Natural killer cell (primary cell): ENCODE results near the gene FAM13A. TPM values are rescaled to one million over a fixed set of nuclear protein-coding genes. Genes with fewer than 3 reads are reported as not detected.

Experiments
- ATAC-seq, 3 donors: fragments of 150-1000 bp in 2 of 3; fragments of 200-7000 bp in 1 of 3; cut with Tn5 transposase; 1 replicate in 1 of 3; 2 replicates in 2 of 3; pipeline ENCODE4 v1.10.0; 2021; ENCODE audit warnings: mild to moderate bottlenecking in 2 of 3, moderate library complexity in 2 of 3
- DNase-seq, 2 donors: peaks; one replicate each; pipeline versions ENCODE4 v3.0.0 to v3.0.0-alpha.2; 2013 to 2021; ENCODE audit warnings: mixed read lengths in 1 of 2
- H3K27ac ChIP-seq: one replicate; pipeline ENCODE4 v1.5.1; 2013; ENCODE audit warnings: mild to moderate bottlenecking, low read length
- H3K27me3 ChIP-seq: one replicate; pipeline ENCODE4 v1.6.1; 2013; ENCODE audit warnings: low read length; ENCODE audit not compliant: control insufficient read depth, insufficient read depth
- H3K36me3 ChIP-seq: one replicate; pipeline ENCODE4 v1.6.1; 2013; ENCODE audit warnings: low read length; ENCODE audit not compliant: control insufficient read depth, insufficient read depth
- H3K4me1 ChIP-seq: one replicate; pipeline ENCODE4 v1.6.1; 2013; ENCODE audit warnings: low read length; ENCODE audit not compliant: control insufficient read depth, insufficient read depth
- H3K4me3 ChIP-seq: one replicate; pipeline ENCODE4 v1.5.1; 2013; ENCODE audit warnings: low read length
- H3K9me3 ChIP-seq: one replicate; pipeline ENCODE4 v1.6.1; 2013; ENCODE audit warnings: low read length; ENCODE audit not compliant: control insufficient read depth, insufficient read depth
- H3K27ac Mint-ChIP-seq, 2 donors: one replicate each; pipeline ENCODE4 v1.8.0; 2022; ENCODE audit warnings: mild to moderate bottlenecking in 2 of 2, mixed read lengths in 2 of 2, moderate library complexity in 1 of 2
- H3K27me3 Mint-ChIP-seq, 2 donors: one replicate each; pipeline ENCODE4 v1.8.0; 2022; ENCODE audit warnings: low read depth in 2 of 2, mixed read lengths in 2 of 2
- H3K36me3 Mint-ChIP-seq: one replicate; pipeline ENCODE4 v1.8.0; 2022; ENCODE audit warnings: mixed read lengths
- H3K4me1 Mint-ChIP-seq, 2 donors: one replicate each; pipeline ENCODE4 v1.8.0; 2022; ENCODE audit warnings: mixed read lengths in 2 of 2
- H3K4me3 Mint-ChIP-seq: one replicate; pipeline ENCODE4 v1.8.0; 2022; ENCODE audit warnings: mild to moderate bottlenecking, moderate library complexity, mixed read lengths
- H3K9me3 Mint-ChIP-seq, 2 donors: one replicate each; pipeline ENCODE4 v1.8.0; 2022; ENCODE audit warnings: mixed read lengths in 2 of 2
- CTCF ChIP-seq: fragments of 200-600 bp; IDR thresholded peaks from one replicate; pipeline ENCODE4 v1.8.0; 2022; ENCODE audit warnings: antibody characterized with exemption
- WGBS: methylation state at CpG from one replicate; pipeline ENCODE4 v1.1.7; 2013; ENCODE audit warnings: missing lambda C conversion rate; ENCODE audit not compliant: insufficient coverage; 5-methylcytosine and 5-hydroxymethylcytosine counted together
- intact Hi-C: fragments of 100-400 bp; cut with micrococcal nuclease; formaldehyde crosslinking; loops from one replicate; pipeline ENCODE4 v1.14.2; 2022
- total RNA-seq, 4 donors: library from RNA; stranded (reverse); fragments of 120-200 nt in 1 of 4; gene quantifications; one replicate each; pipeline versions ENCODE4 v1.2.3 to v1.2.4, GENCODE V29; 2013 to 2022

Gene FAM13A
- total RNA-seq, 3 donors from 2014 or later (not counting 1 experiment from before 2014, with no cell fraction given), result 8.8 to 10.0 (median 8.9) TPM

GRCh38 chr4:88812420-88812819, 244.6 kb downstream of the FAM13A start:
- Mint-ChIP-seq H3K9me3 (no peaks in the 10 kb centered on the region), H3K27ac (no peak overlapping the region), H3K4me3 (no peak overlapping the region), H3K36me3 (no peaks in the 10 kb centered on the region), H3K27me3 (no peaks in the 10 kb centered on the region), H3K4me1 (peaks cover 0 to 4% of the 10 kb centered on the region in 2 donors)
- no peaks in the 10 kb centered on the region for H3K9me3 ChIP-seq
- no peak for TF ChIP-seq CTCF
- no peak overlapping the region for H3K27ac ChIP-seq
- DNase-seq, result no peak
- H3K36me3 ChIP-seq, result no peaks in the 10 kb centered on the region
- H3K4me3 ChIP-seq, result no peak overlapping the region
- H3K4me1 ChIP-seq, result no peaks in the 10 kb centered on the region
- no peak for ATAC-seq
- no peaks in the 10 kb centered on the region for H3K27me3 ChIP-seq
- intact Hi-C loops, result no loop called here
- 94% methylated on average over 1 of the region's 1 CpG for WGBS

DNA sequence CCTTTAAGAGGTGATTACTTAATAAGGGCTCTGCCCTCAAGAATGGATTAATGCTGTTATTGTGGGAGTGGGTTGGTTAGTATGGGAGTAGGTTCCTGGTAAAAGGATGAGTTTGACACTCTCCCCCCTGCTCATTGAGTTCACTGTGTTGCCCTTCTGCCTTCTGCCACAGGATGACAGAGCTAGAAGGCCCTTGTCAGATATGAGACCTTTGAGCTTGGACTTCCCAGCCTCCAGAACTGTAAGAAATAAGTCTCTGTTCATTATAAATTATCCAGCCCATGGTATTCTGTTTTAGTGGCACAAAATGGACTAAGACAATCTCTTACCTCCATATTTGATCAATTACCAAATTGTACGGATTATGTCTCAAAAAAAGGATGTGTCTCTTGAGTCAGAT, 245.1 kb downstream of the FAM13A start:
- intact Hi-C loops, result no loop called here
- no peak for DNase-seq
- ATAC-seq, result no peak
- Histone ChIP-seq H3K4me3 (no peak overlapping the region), H3K27ac (no peak overlapping the region), H3K36me3 (no peaks in the 10 kb centered on the region), H3K4me1 (no peaks in the 10 kb centered on the region), H3K27me3 (no peaks in the 10 kb centered on the region), H3K9me3 (no peaks in the 10 kb centered on the region)
- Mint-ChIP-seq H3K27ac (no peak overlapping the region), H3K36me3 (no peaks in the 10 kb centered on the region), H3K4me1 (peaks cover 0 to 4% of the 10 kb centered on the region in 2 donors), H3K4me3 (no peak overlapping the region), H3K27me3 (no peaks in the 10 kb centered on the region), H3K9me3 (no peaks in the 10 kb centered on the region)
- 100% methylated on average over 1 of the region's 1 CpG for WGBS
- TF ChIP-seq CTCF, result no peak

GRCh38 chr4:88810325-88810724, 246.7 kb downstream of the FAM13A start:
- intact Hi-C loops, result no loop called here
- no peak overlapping the region for H3K27ac Mint-ChIP-seq
- 94% methylated on average over 1 of the region's 1 CpG for WGBS

More at GRCh38 chr4:88810325-88810724, 246.7 kb downstream of the FAM13A start:
- DNase-seq (no peak), ATAC-seq (no peak)
- H3K36me3 ChIP-seq, result no peaks in the 10 kb centered on the region
- H3K4me3 ChIP-seq, result no peak overlapping the region
- H3K27me3 ChIP-seq, result no peaks in the 10 kb centered on the region
- H3K4me1 ChIP-seq, result no peaks in the 10 kb centered on the region
- no peak overlapping the region for H3K27ac ChIP-seq
- no peaks in the 10 kb centered on the region for H3K9me3 Mint-ChIP-seq
- no peak for TF ChIP-seq CTCF
- H3K36me3 Mint-ChIP-seq, result no peaks in the 10 kb centered on the region
- peaks cover 0 to 4% of the 10 kb centered on the region in 2 donors for H3K4me1 Mint-ChIP-seq
- H3K9me3 ChIP-seq, result no peaks in the 10 kb centered on the region
- no peaks in the 10 kb centered on the region for H3K27me3 Mint-ChIP-seq
- no peak overlapping the region for H3K4me3 Mint-ChIP-seq
